HCT116 (cell line): ENCODE data around the gene CHMP4B. TPM values are rescaled to one million over a fixed set of nuclear protein-coding genes. Genes with fewer than 3 reads are reported as not detected.

Experiments used
- ATAC-seq: fragments of 200-7000 bp; cut with Tn5 transposase; 2 replicates; pipeline ENCODE4 v1.9.1; 2020; ENCODE audit warnings: mild to moderate bottlenecking, moderate library complexity
- BruUV-seq: library from RNA; stranded (reverse); fragments of 400-500 nt; replicated peaks from 2 replicates; lab custom pipeline; 2021; lab: Mats Ljungman, UMichigan
- CTCF ChIA-PET: fragments of 300-600 bp; sonication (Branson Sonifier 250); formaldehyde crosslinking; loops from one replicate; lab custom pipeline; 2021; ENCODE audit warnings: antibody characterized with exemption; lab: Charles Lee
- POLR2A ChIA-PET: fragments of 300-600, 350-600 bp; sonication (Branson Sonifier 250); formaldehyde crosslinking; loops from one replicate; lab custom pipeline; 2021; ENCODE audit warnings: antibody characterized with exemption; lab: Charles Lee
- RAD21 ChIA-PET, 2 experiments: fragments of 300-600 bp; sonication (Branson Sonifier 250); formaldehyde crosslinking; loops; one replicate each; lab custom pipeline; 2023; ENCODE audit warnings: low total read pairs in 2 of 2; ENCODE audit not compliant: uncharacterized antibody in 2 of 2, unreplicated experiment in 2 of 2, low non-redundant PET in 1 of 2; lab: Charles Lee
- DNase-seq: peaks from one replicate; pipeline ENCODE4 v3.0.0-alpha.2; 2010; ENCODE audit warnings: low read depth, low spot score
- H2AFZ ChIP-seq: fragments of 200-600 bp; shearing (Covaris generic), sonication (generic); 2 replicates; pipeline ENCODE4 v1.6.1; 2017; ENCODE audit warnings: low read depth, mixed run types, mixed read lengths, antibody characterized with exemption, low read length; ENCODE audit not compliant: poor library complexity, severe bottlenecking
- H3K27ac ChIP-seq: 2 replicates; pipeline ENCODE4 v1.5.1; 2012; ENCODE audit warnings: low read depth, low read length
- H3K27me3 ChIP-seq: fragments of 200-600 bp; sonication (generic); 2 replicates; pipeline ENCODE4 v1.6.1; 2016; ENCODE audit warnings: mixed run types, low read length, mixed read lengths; ENCODE audit not compliant: insufficient read depth
- H3K36me3 ChIP-seq, 2 experiments: fragments of 200-500 bp in 1 of 2; fragments of 200-600 bp in 1 of 2; sonication (Bioruptor generic) in 1 of 2; sonication (generic) in 1 of 2; 2 replicates each; pipeline versions ENCODE4 v1.5.1 to v1.6.1; 2014 to 2016; ENCODE audit warnings: low read length in 2 of 2, inconsistent platforms in 1 of 2, mixed read lengths in 1 of 2, mixed run types in 1 of 2; ENCODE audit not compliant: insufficient read depth in 2 of 2, control insufficient read depth in 1 of 2
- H3K4me1 ChIP-seq, 2 experiments: fragments of 200-600 bp in 1 of 2; sonication (generic) in 1 of 2; 2 replicates each; pipeline versions ENCODE4 v1.5.1 to v1.6.1; 2012 to 2017; ENCODE audit warnings: low read length in 2 of 2, inconsistent platforms in 1 of 2, mild to moderate bottlenecking in 1 of 2, mixed read lengths in 1 of 2, mixed run types in 1 of 2, moderate library complexity in 1 of 2; ENCODE audit not compliant: insufficient read depth in 2 of 2, control insufficient read depth in 1 of 2
- H3K4me2 ChIP-seq: fragments of 200-600 bp; sonication (generic); 2 replicates; pipeline ENCODE4 v1.6.1; 2017; ENCODE audit warnings: mixed run types, low read length, mixed read lengths
- H3K4me3 ChIP-seq, 2 experiments: fragments of 200-600 bp in 1 of 2; sonication (generic) in 1 of 2; replicated peaks in 1 of 2; 2 replicates each; pipeline ENCODE4 v1.5.1; 2011 to 2016; ENCODE audit warnings: low read length in 2 of 2, control low read depth in 1 of 2, low read depth in 1 of 2, mild to moderate bottlenecking in 1 of 2, mixed read lengths in 1 of 2, mixed run types in 1 of 2
- H3K79me2 ChIP-seq: fragments of 200-600 bp; sonication (generic); 2 replicates; pipeline ENCODE4 v1.6.1; 2017; ENCODE audit warnings: mild to moderate bottlenecking, mixed run types, low read length, moderate library complexity, mixed read lengths; ENCODE audit not compliant: insufficient read depth
- H3K9ac ChIP-seq: fragments of 200-600 bp; sonication (generic); 2 replicates; pipeline ENCODE4 v1.6.1; 2016; ENCODE audit warnings: low read length, mixed read lengths
- H3K9me2 ChIP-seq: fragments of 200-600 bp; sonication (generic), shearing (Covaris generic); 2 replicates; pipeline ENCODE4 v1.6.1; 2017; ENCODE audit warnings: mixed run types, mild to moderate bottlenecking, moderate library complexity; ENCODE audit not compliant: insufficient read depth
- H3K9me3 ChIP-seq, 2 experiments: fragments of 200-500 bp in 1 of 2; fragments of 200-600 bp in 1 of 2; sonication (Bioruptor generic) in 1 of 2; sonication (generic) in 1 of 2; 2 replicates each; pipeline ENCODE4 v1.6.1; 2014 to 2017; ENCODE audit warnings: low read length in 2 of 2, mixed read lengths in 2 of 2, inconsistent platforms in 1 of 2, low read depth in 1 of 2, mild to moderate bottlenecking in 1 of 2, mixed run types in 1 of 2, moderate library complexity in 1 of 2; ENCODE audit not compliant: control insufficient read depth in 1 of 2, insufficient read depth in 1 of 2
- H4K20me1 ChIP-seq: fragments of 200-600 bp; sonication (generic), shearing (Covaris generic); 2 replicates; pipeline ENCODE4 v1.6.1; 2017; ENCODE audit warnings: mixed run types, mild to moderate bottlenecking, moderate library complexity; ENCODE audit not compliant: insufficient read depth
- CBX3 ChIP-seq: IDR thresholded peaks from 2 replicates; pipeline ENCODE4 v1.6.1; 2012; ENCODE audit warnings: low read depth
- CEBPB ChIP-seq: IDR thresholded peaks from 2 replicates; pipeline ENCODE4 v1.6.1; 2012; ENCODE audit warnings: low read depth
- EZH2phosphoT487 ChIP-seq: fragments of 200-600 bp; IDR thresholded peaks from 2 replicates; pipeline ENCODE4 v1.6.1; 2018; ENCODE audit warnings: antibody characterized with exemption, borderline replicate concordance
- JUND ChIP-seq: IDR thresholded peaks from 2 replicates; pipeline ENCODE4 v1.6.1; 2012
- MAX ChIP-seq: IDR thresholded peaks from 2 replicates; pipeline ENCODE4 v1.6.1; 2012
- POLR2A ChIP-seq: IDR thresholded peaks from 2 replicates; pipeline ENCODE4 v1.7.0; 2011; ENCODE audit warnings: borderline replicate concordance; ENCODE audit not compliant: insufficient read depth, insufficient read length; ENCODE audit errors: extremely low read depth
- POLR2AphosphoS5 ChIP-seq: IDR thresholded peaks from 2 replicates; pipeline ENCODE4 v1.6.1; 2011; ENCODE audit warnings: mild to moderate bottlenecking, low read depth, low read length, moderate library complexity
- SP1 ChIP-seq: IDR thresholded peaks from 2 replicates; pipeline ENCODE4 v1.6.1; 2012; ENCODE audit warnings: low read depth
- TCF7L2 ChIP-seq: IDR thresholded peaks from 2 replicates; pipeline ENCODE4 v1.7.0; 2011; ENCODE audit warnings: borderline replicate concordance, inconsistent platforms; ENCODE audit not compliant: insufficient read depth, insufficient read length; ENCODE audit errors: extremely low read depth
- YY1 ChIP-seq: IDR thresholded peaks from 2 replicates; pipeline ENCODE4 v1.6.1; 2011; ENCODE audit warnings: low read length, low read depth, moderate library complexity, mild to moderate bottlenecking; ENCODE audit not compliant: insufficient replicate concordance; ENCODE audit errors: extremely low read depth
- ZBTB33 ChIP-seq: IDR thresholded peaks from 2 replicates; pipeline ENCODE4 v1.6.1; 2011; ENCODE audit warnings: mild to moderate bottlenecking, low read length, moderate library complexity; ENCODE audit not compliant: insufficient replicate concordance; ENCODE audit errors: extremely low read depth
- ZNF274 ChIP-seq: fragments of 200-500 bp; sonication (Bioruptor generic); IDR thresholded peaks from 2 replicates; pipeline ENCODE4 v1.6.1; 2014; ENCODE audit warnings: mild to moderate bottlenecking, low read depth, low read length, inconsistent platforms
- intact Hi-C: fragments of 100-400 bp; cut with micrococcal nuclease; formaldehyde crosslinking; loops from 2 replicates; pipeline ENCODE4 v1.10.0; 2022
- total RNA-seq: library from RNA; stranded (reverse); gene quantifications from one replicate; pipeline ENCODE4 v1.2.1, GENCODE V29; 2021; ENCODE audit not compliant: unreplicated experiment

The CHMP4B gene
- total RNA-seq, 1 experiment from 2014 or later, result 56.9 TPM

GRCh38 chr20:33822423-33822822 lies 11.3 kb downstream of the CHMP4B start:
- RAD21 ChIA-PET, result no interaction called here
- Histone ChIP-seq H3K9me3 (no peaks in the 10 kb centered on the region), H3K4me2 (no peak overlapping the region), H2AFZ (no peak overlapping the region), H3K27me3 (no peaks in the 10 kb centered on the region), H4K20me1 (peaks cover 9% of the 10 kb centered on the region; the same call in 1 of the 2 replicates), H3K27ac (no peak overlapping the region), H3K79me2 (peaks cover 79% of the 10 kb centered on the region), H3K4me1 (peaks cover 15 to 31% of the 10 kb centered on the region in 2 experiments), H3K9ac (no peak overlapping the region), H3K36me3 (no peaks in the 10 kb centered on the region), H3K9me2 (no peaks in the 10 kb centered on the region), H3K4me3 (no peak overlapping the region)
- CTCF ChIA-PET, result no interaction called here
- no peak for DNase-seq
- intact Hi-C loops, result no loop called here
- POLR2A ChIA-PET, result no interaction called here
- TF ChIP-seq EZH2phosphoT487 (no peak), POLR2A (no peak), MAX (no peak), JUND (no peak), TCF7L2 (no peak), ZNF274 (no peak), CBX3 (no peak), ZBTB33 (no peak), YY1 (no peak), SP1 (no peak), POLR2AphosphoS5 (no peak), CEBPB (no peak)
- ATAC-seq, result no peak
- no TSS peak for BruUV-seq
